Measurements from ENCODE around the gene KLHDC1.

The KLHDC1 gene

GRCh38 chr14:49691031-49691430 lies 1.9 kb upstream of the KLHDC1 start:
- TF ChIP-seq TAF1 (IDR thresholded peaks at IDR 0.05; ENCODE audit: low read depth), result no peak
- no peak for TF ChIP-seq FOXM1 (IDR thresholded peaks at IDR 0.05; ENCODE audit: borderline replicate concordance, low read depth)
- TF ChIP-seq, protein P1, sequence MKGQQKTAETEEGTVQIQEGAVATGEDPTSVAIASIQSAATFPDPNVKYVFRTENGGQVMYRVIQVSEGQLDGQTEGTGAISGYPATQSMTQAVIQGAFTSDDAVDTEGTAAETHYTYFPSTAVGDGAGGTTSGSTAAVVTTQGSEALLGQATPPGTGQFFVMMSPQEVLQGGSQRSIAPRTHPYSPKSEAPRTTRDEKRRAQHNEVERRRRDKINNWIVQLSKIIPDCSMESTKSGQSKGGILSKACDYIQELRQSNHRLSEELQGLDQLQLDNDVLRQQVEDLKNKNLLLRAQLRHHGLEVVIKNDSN (IDR thresholded peaks at IDR 0.05), result no peak
- TF ChIP-seq, protein P2, sequence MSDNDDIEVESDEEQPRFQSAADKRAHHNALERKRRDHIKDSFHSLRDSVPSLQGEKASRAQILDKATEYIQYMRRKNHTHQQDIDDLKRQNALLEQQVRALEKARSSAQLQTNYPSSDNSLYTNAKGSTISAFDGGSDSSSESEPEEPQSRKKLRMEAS (IDR thresholded peaks at IDR 0.05), result no peak
- no peak for TF ChIP-seq ZBTB7A (IDR thresholded peaks at IDR 0.05; ENCODE audit: low read depth)
- no peak for TF ChIP-seq CREB1 (IDR thresholded peaks at IDR 0.05; ENCODE audit: low read depth)
- TF ChIP-seq CEBPB (IDR thresholded peaks at IDR 0.05), result no peak
- no peak for TF ChIP-seq NFIC (IDR thresholded peaks at IDR 0.05)
- TF ChIP-seq RAD21 (IDR thresholded peaks at IDR 0.05; ENCODE audit: low read depth), result no peak
- TF ChIP-seq YY1 (IDR thresholded peaks at IDR 0.05; ENCODE audit: low read depth), result no peak
- TF ChIP-seq TCF12 (IDR thresholded peaks at IDR 0.05; ENCODE audit: low read depth), result no peak

- TF ChIP-seq, protein P1 (IDR thresholded peaks at IDR 0.05), result no peak
- TF ChIP-seq EGR1 (IDR thresholded peaks at IDR 0.05), result no peak
- TF ChIP-seq TEAD4 (IDR thresholded peaks at IDR 0.05), result no peak
- no peak for TF ChIP-seq FOXM1 (IDR thresholded peaks at IDR 0.05; ENCODE audit: borderline replicate concordance, low read depth)
- no peak for TF ChIP-seq RAD21 (IDR thresholded peaks at IDR 0.05; ENCODE audit: low read depth)
- no peak for TF ChIP-seq REST (IDR thresholded peaks at IDR 0.05; ENCODE audit: low read depth)
- no peak for TF ChIP-seq NFIC (IDR thresholded peaks at IDR 0.05)
Observed at GRCh38 chr14:49692193-49692757, 645 bp upstream of the KLHDC1 start.

DNA sequence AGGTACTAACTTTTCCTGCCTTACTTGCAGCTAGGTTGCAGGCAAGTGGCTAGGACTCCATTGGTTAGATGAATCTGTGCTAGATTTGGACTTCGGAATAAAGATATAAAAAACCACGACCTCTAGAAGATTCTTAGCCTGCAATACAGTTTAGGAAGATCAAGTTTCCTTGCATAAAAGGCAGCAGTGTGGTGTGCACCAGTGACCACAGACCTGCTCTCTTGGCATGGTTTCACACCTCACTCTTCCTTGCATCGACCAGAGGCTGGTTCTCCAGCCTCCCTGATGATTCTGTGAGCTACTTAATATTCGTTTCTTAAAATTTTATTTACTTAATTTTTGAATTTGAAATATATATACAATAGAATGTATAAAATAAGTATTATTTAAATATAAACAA lies 9.8 kb downstream of the KLHDC1 start:
- TF ChIP-seq CEBPB (IDR thresholded peaks at IDR 0.05) (no peak), TEAD4 (IDR thresholded peaks at IDR 0.05) (no peak), CREB1 (IDR thresholded peaks at IDR 0.05; ENCODE audit: low read depth) (no peak), RAD21 (IDR thresholded peaks at IDR 0.05; ENCODE audit: low read depth) (no peak), TAF1 (IDR thresholded peaks at IDR 0.05; ENCODE audit: low read depth) (no peak), YY1 (IDR thresholded peaks at IDR 0.05; ENCODE audit: low read depth) (no peak), REST (IDR thresholded peaks at IDR 0.05; ENCODE audit: low read depth) (no peak), ZBTB7A (IDR thresholded peaks at IDR 0.05; ENCODE audit: low read depth) (no peak), EP300 (IDR thresholded peaks at IDR 0.05; ENCODE audit: borderline replicate concordance) (no peak), FOXM1 (IDR thresholded peaks at IDR 0.05; ENCODE audit: borderline replicate concordance, low read depth) (no peak), NFIC (IDR thresholded peaks at IDR 0.05) (no peak), EGR1 (IDR thresholded peaks at IDR 0.05) (no peak), TCF12 (IDR thresholded peaks at IDR 0.05; ENCODE audit: low read depth) (no peak)
- TF ChIP-seq, protein P2 (IDR thresholded peaks at IDR 0.05), result no peak
- TF ChIP-seq, protein P1 (IDR thresholded peaks at IDR 0.05), result no peak

DNA sequence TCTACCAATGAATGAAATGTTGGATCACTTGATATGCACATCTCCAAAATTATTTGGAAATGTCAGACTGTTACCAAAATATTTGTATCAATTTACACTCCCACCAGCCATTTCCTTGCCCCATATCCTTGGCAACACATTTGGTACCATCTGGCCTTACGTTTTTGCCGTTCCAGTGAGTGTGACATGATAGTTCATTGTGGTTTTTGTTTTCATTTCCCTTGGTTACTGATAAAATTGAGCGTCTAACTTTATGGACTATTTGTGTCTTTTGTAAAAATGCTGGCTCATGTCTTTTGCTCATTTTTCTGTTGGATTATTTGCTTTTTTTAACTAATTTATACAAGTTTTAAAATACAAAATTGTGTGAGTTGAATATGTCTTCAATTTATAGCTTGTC lies 11.0 kb downstream of the KLHDC1 start:
- no peak for TF ChIP-seq NFIC (IDR thresholded peaks at IDR 0.05)
- TF ChIP-seq, protein P2 (IDR thresholded peaks at IDR 0.05), result no peak

DNA sequence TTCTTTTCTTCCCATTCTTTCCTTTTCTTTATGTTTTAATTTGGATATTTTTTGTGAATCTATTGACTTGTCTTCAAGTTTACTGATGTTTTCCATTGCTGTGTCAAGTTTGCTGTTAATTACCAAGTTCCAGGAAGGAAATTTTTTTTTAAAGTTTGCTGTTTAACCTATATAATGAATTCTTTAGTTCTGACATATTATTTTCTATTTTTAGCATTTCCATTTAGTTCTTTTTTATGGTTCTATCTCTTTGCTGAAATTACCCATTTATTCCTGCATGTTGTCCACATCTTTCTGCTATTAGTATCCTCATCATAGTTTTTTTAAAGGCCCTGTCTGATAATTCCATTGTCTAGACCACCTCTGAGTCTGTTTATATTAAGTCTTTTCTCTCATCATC lies 27.8 kb downstream of the KLHDC1 start:
- TF ChIP-seq TAF1 (IDR thresholded peaks at IDR 0.05; ENCODE audit: low read depth) (no peak), REST (IDR thresholded peaks at IDR 0.05; ENCODE audit: low read depth) (no peak), TEAD4 (IDR thresholded peaks at IDR 0.05) (no peak), EP300 (IDR thresholded peaks at IDR 0.05; ENCODE audit: borderline replicate concordance) (no peak), NFIC (IDR thresholded peaks at IDR 0.05) (no peak), ZBTB7A (IDR thresholded peaks at IDR 0.05; ENCODE audit: low read depth) (no peak), TCF12 (IDR thresholded peaks at IDR 0.05; ENCODE audit: low read depth) (no peak)
- TF ChIP-seq, protein P1 (IDR thresholded peaks at IDR 0.05), result no peak
- TF ChIP-seq, protein P2 (IDR thresholded peaks at IDR 0.05), result no peak

Data from Ishikawa (cell line).